ENCODE results near the gene RTN4R. TPM values are rescaled to one million over a fixed set of nuclear protein-coding genes. Genes with fewer than 3 reads are reported as not detected.
A peak's percentile ranks its signal among the peaks of the same experiment; 100 is the strongest.

Gene RTN4R
- total RNA-seq, 2 experiments from 2014 or later: 0.36 to 0.50 TPM

- H3K4me1 Mint-ChIP-seq (ENCODE audit: low read depth): peaks cover 46% of the 10 kb centered on the region
- ChIA-PET CTCF (no interaction called here), POLR2A (no interaction called here)
- ATAC-seq (ENCODE audit: poor library complexity): no peak
- H3K9me3 ChIP-seq (ENCODE audit: control insufficient read depth in 1 of 2, insufficient read depth in 1 of 2, low read length in 2 of 2): peaks cover 0 to 4% of the 10 kb centered on the region in 2 experiments
- peaks cover 99% of the 10 kb centered on the region for H3K4me1 ChIP-seq (ENCODE audit: insufficient read depth, low read length)
- H3K36me3 ChIP-seq (ENCODE audit: insufficient read depth, low read length): no peaks in the 10 kb centered on the region
- H3K27ac ChIP-seq (ENCODE audit: low read depth in 1 of 2, low read length in 2 of 2): peak overlapping the region in 1 of 2 donors; percentile 5
- H3K9me3 Mint-ChIP-seq: no peaks in the 10 kb centered on the region
- H3K27me3 Mint-ChIP-seq: no peaks in the 10 kb centered on the region
- TF ChIP-seq, protein P1, sequence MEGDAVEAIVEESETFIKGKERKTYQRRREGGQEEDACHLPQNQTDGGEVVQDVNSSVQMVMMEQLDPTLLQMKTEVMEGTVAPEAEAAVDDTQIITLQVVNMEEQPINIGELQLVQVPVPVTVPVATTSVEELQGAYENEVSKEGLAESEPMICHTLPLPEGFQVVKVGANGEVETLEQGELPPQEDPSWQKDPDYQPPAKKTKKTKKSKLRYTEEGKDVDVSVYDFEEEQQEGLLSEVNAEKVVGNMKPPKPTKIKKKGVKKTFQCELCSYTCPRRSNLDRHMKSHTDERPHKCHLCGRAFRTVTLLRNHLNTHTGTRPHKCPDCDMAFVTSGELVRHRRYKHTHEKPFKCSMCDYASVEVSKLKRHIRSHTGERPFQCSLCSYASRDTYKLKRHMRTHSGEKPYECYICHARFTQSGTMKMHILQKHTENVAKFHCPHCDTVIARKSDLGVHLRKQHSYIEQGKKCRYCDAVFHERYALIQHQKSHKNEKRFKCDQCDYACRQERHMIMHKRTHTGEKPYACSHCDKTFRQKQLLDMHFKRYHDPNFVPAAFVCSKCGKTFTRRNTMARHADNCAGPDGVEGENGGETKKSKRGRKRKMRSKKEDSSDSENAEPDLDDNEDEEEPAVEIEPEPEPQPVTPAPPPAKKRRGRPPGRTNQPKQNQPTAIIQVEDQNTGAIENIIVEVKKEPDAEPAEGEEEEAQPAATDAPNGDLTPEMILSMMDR (IDR thresholded peaks at IDR 0.05): no peak
- H3K27me3 ChIP-seq (ENCODE audit: control insufficient read depth in 1 of 2, insufficient read depth in 2 of 2, low read length in 2 of 2): no peaks in the 10 kb centered on the region
- peak overlapping the region; percentile 57 for H3K27ac Mint-ChIP-seq
- H3K4me3 ChIP-seq (ENCODE audit: low read length): no peak overlapping the region
- intact Hi-C loops (cut with DNase I, micrococcal nuclease): no loop called here
- no peak for DNase-seq
- no peak overlapping the region for H3K4me3 Mint-ChIP-seq
- H3K36me3 Mint-ChIP-seq (ENCODE audit: low read depth): no peaks in the 10 kb centered on the region
These were observed 27.2 kb downstream of the RTN4R start for GRCh38 chr22:20240900-20241299.

DNA sequence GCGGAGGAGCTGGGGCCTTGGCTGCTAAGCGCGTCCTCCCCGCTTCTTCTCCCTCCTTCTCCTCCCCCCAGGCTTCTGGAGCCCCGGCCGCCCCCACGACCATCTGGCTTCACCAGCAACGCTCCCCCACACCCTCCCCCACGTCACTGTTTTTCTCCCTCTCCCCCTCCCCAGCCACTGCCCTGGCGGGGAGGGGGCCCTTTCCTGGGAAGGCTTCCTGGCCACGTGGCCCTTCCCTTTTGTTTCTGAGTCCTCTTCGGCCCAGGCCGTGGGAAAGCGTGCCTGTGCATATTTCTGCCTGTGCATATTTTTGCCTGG lies 27.7 kb downstream of the RTN4R start:
- H3K4me3 ChIP-seq (ENCODE audit: low read length): no peak overlapping the region
- H3K4me3 Mint-ChIP-seq: no peak overlapping the region
- TF ChIP-seq, protein P1 (IDR thresholded peaks at IDR 0.05): no peak
- H3K9me3 Mint-ChIP-seq: no peaks in the 10 kb centered on the region
- intact Hi-C loops (cut with DNase I, micrococcal nuclease): no loop called here
- H3K9me3 ChIP-seq (ENCODE audit: control insufficient read depth in 1 of 2, insufficient read depth in 1 of 2, low read length in 2 of 2): peaks cover 0 to 4% of the 10 kb centered on the region in 2 experiments
- no peaks in the 10 kb centered on the region for H3K36me3 Mint-ChIP-seq (ENCODE audit: low read depth)
- no peaks in the 10 kb centered on the region for H3K36me3 ChIP-seq (ENCODE audit: insufficient read depth, low read length)
- no peaks in the 10 kb centered on the region for H3K27me3 Mint-ChIP-seq
- peaks cover 94% of the 10 kb centered on the region for H3K4me1 ChIP-seq (ENCODE audit: insufficient read depth, low read length)
- ChIA-PET POLR2A (no interaction called here), CTCF (no interaction called here)
- DNase-seq: no peak
- peak overlapping the region; percentile 57 for H3K27ac Mint-ChIP-seq
- no peak for ATAC-seq (ENCODE audit: poor library complexity)
- H3K27ac ChIP-seq (ENCODE audit: low read depth in 1 of 2, low read length in 2 of 2): peak overlapping the region; percentile 60 to 70
- no peaks in the 10 kb centered on the region for H3K27me3 ChIP-seq (ENCODE audit: control insufficient read depth in 1 of 2, insufficient read depth in 2 of 2, low read length in 2 of 2)
- peaks cover 41% of the 10 kb centered on the region for H3K4me1 Mint-ChIP-seq (ENCODE audit: low read depth)

GRCh38 chr22:20239676-20240446 lies 28.3 kb downstream of the RTN4R start:
- H3K27me3 Mint-ChIP-seq: no peaks in the 10 kb centered on the region
- intact Hi-C loops (cut with DNase I, micrococcal nuclease): loop anchor here in 1 of 2 experiments (2.0 kb wide), 1 partner anchor 59 kb away; no protein-coding TSS in a partner anchor
- DNase-seq: no peak
- H3K9me3 Mint-ChIP-seq: no peaks in the 10 kb centered on the region
- peaks cover 89% of the 10 kb centered on the region for H3K4me1 ChIP-seq (ENCODE audit: insufficient read depth, low read length)
- H3K4me1 Mint-ChIP-seq (ENCODE audit: low read depth): peaks cover 35% of the 10 kb centered on the region
- no peaks in the 10 kb centered on the region for H3K36me3 Mint-ChIP-seq (ENCODE audit: low read depth)
- ChIA-PET POLR2A (interaction anchor here (2.3 kb wide), 1 partner anchor 34 kb away, joined by 8 read pairs; no protein-coding TSS in a partner anchor), CTCF (no interaction called here)
- H3K36me3 ChIP-seq (ENCODE audit: insufficient read depth, low read length): no peaks in the 10 kb centered on the region
- no peaks in the 10 kb centered on the region for H3K27me3 ChIP-seq (ENCODE audit: control insufficient read depth in 1 of 2, insufficient read depth in 2 of 2, low read length in 2 of 2)
- H3K27ac Mint-ChIP-seq: peak overlapping the region; percentile 71
- H3K4me3 Mint-ChIP-seq: no peak overlapping the region
- no peak for ATAC-seq (ENCODE audit: poor library complexity)
- no peak overlapping the region for H3K4me3 ChIP-seq (ENCODE audit: low read length)
- peaks cover 0 to 4% of the 10 kb centered on the region in 2 experiments for H3K9me3 ChIP-seq (ENCODE audit: control insufficient read depth in 1 of 2, insufficient read depth in 1 of 2, low read length in 2 of 2)
- TF ChIP-seq, protein P1 (IDR thresholded peaks at IDR 0.05): no peak
- H3K27ac ChIP-seq (ENCODE audit: low read depth in 1 of 2, low read length in 2 of 2): peak overlapping the region; percentile 60 to 70
